GM23338 (cell line): Measurements from ENCODE around the gene DTHD1.

Source experiments
- CREB1 ChIP-seq: fragments of 250-450 bp; sonication (Bioruptor Pico); IDR thresholded peaks from 2 replicates; pipeline ENCODE4 v1.5.0; 2020; ENCODE audit warnings: low read depth, mild to moderate bottlenecking, moderate library complexity
- CTCF ChIP-seq, 2 experiments: fragments of 200-600 bp in 1 of 2; sonication (generic) in 1 of 2; conservative IDR thresholded peaks; 2 replicates each; pipeline versions ENCODE4 v1.5.1 to v1.6.1; 2016 to 2017; ENCODE audit warnings: antibody characterized with exemption in 2 of 2, low read depth in 2 of 2, mild to moderate bottlenecking in 2 of 2, moderate library complexity in 1 of 2
- EZH2 ChIP-seq: fragments of 200-600 bp; sonication (generic); IDR thresholded peaks from one replicate; pipeline ENCODE4 v1.8.0; 2017; ENCODE audit warnings: antibody characterized with exemption, mild to moderate bottlenecking, low read depth; ENCODE audit not compliant: unreplicated experiment
- EZH2phosphoT487 ChIP-seq: fragments of 200-600 bp; sonication (generic); IDR thresholded peaks from one replicate; pipeline ENCODE4 v1.8.1; 2018; ENCODE audit warnings: antibody characterized with exemption; ENCODE audit not compliant: unreplicated experiment
- JUNB ChIP-seq: IDR thresholded peaks from one replicate; pipeline ENCODE4 v1.6.1; 2016; ENCODE audit warnings: antibody characterized with exemption; ENCODE audit not compliant: unreplicated experiment
- POLR2AphosphoS5 ChIP-seq: IDR thresholded peaks from 2 replicates; pipeline ENCODE4 v1.6.1; 2016; ENCODE audit warnings: antibody characterized with exemption, low read depth
- REST ChIP-seq: IDR thresholded peaks from one replicate; pipeline ENCODE4 v1.6.1; 2018; ENCODE audit warnings: antibody characterized with exemption; ENCODE audit not compliant: unreplicated experiment
- ZNF462 ChIP-seq: fragments of 250-450 bp; sonication (Bioruptor Pico); IDR thresholded peaks from 2 replicates; pipeline ENCODE4 v1.5.0; 2020; ENCODE audit warnings: mild to moderate bottlenecking, moderate library complexity

- no peak for TF ChIP-seq CTCF (conservative IDR thresholded peaks at IDR 0.05; ENCODE audit: low read depth in 2 of 2)
- no peak for TF ChIP-seq EZH2phosphoT487
- TF ChIP-seq CREB1 (CRISPR knock-in tag) = no peak
- TF ChIP-seq EZH2 = no peak
- no peak for TF ChIP-seq ZNF462
- no peak for TF ChIP-seq REST
- TF ChIP-seq POLR2AphosphoS5 = no peak
- no peak for TF ChIP-seq JUNB
These were observed 31.8 kb upstream of the DTHD1 start for GRCh38 chr4:36249610-36250009.
